Measurements from ENCODE around the gene CRY2. TPM values are rescaled to one million over a fixed set of nuclear protein-coding genes. Genes with fewer than 3 reads are reported as not detected.
A peak's percentile ranks its signal among the peaks of the same experiment; 100 is the strongest.
"Not testable (repeated sequence)": the region's sequence is repeated elsewhere in the genome, so short reads cannot be mapped to it uniquely, and the experiment has no call there.

Gene CRY2
- total RNA-seq, 1 donor from 2014 or later: 68.3 TPM

GRCh38 chr11:45887587-45887986 lies 40.3 kb downstream of the CRY2 start:
- intact Hi-C loops (cut with DNase I): no loop called here
- ATAC-seq (ENCODE audit: poor library complexity) (no peak), DNase-seq (peak; percentile 28)

GRCh38 chr11:45889555-45889954 lies 42.3 kb downstream of the CRY2 start:
- intact Hi-C loops (cut with DNase I): no loop called here
- ATAC-seq (ENCODE audit: poor library complexity) (no peak), DNase-seq (no peak)

- no peak for DNase-seq
- no peak for ATAC-seq (ENCODE audit: poor library complexity)
- intact Hi-C loops (cut with DNase I): no loop called here
Observed at GRCh38 chr11:45889966-45890365, 42.7 kb downstream of the CRY2 start.

- ATAC-seq (ENCODE audit: poor library complexity) (no peak), DNase-seq (peak; percentile 13)
- intact Hi-C loops (cut with DNase I): no loop called here
Observed at GRCh38 chr11:45890886-45891550, 43.7 kb downstream of the CRY2 start.

- ATAC-seq (ENCODE audit: poor library complexity) (peak; percentile 61), DNase-seq (no peak)
- intact Hi-C loops (cut with DNase I): no loop called here
Observed at GRCh38 chr11:45892856-45893255, 45.6 kb downstream of the CRY2 start.

- intact Hi-C loops (cut with DNase I): no loop called here
Observed at GRCh38 chr11:45894555-45895247, 47.4 kb downstream of the CRY2 start.

GRCh38 chr11:45895553-45896259 lies 48.4 kb downstream of the CRY2 start:
- intact Hi-C loops (cut with DNase I): no loop called here

More at GRCh38 chr11:45894555-45895247, 47.4 kb downstream of the CRY2 start:
- DNase-seq: no peak
- no peak for ATAC-seq (ENCODE audit: poor library complexity)

GRCh38 chr11:45896422-45896984 lies 49.2 kb downstream of the CRY2 start:
- DNase-seq (no peak), ATAC-seq (ENCODE audit: poor library complexity) (no peak)
- intact Hi-C loops (cut with DNase I): no loop called here

More at GRCh38 chr11:45895553-45896259, 48.4 kb downstream of the CRY2 start:
- ATAC-seq (ENCODE audit: poor library complexity) (no peak), DNase-seq (no peak)

GRCh38 chr11:45897556-45897955 lies 50.3 kb downstream of the CRY2 start:
- intact Hi-C loops (cut with DNase I): no loop called here
- DNase-seq: no peak
- ATAC-seq (ENCODE audit: poor library complexity): no peak

GRCh38 chr11:45899086-45899447 lies 51.8 kb downstream of the CRY2 start:
- intact Hi-C loops (cut with DNase I): no loop called here

GRCh38 chr11:45899448-45900174 lies 52.3 kb downstream of the CRY2 start:
- DNase-seq (peak; percentile 90), ATAC-seq (ENCODE audit: poor library complexity) (peak; percentile 84)
- intact Hi-C loops (cut with DNase I): no loop called here

More at GRCh38 chr11:45899086-45899447, 51.8 kb downstream of the CRY2 start:
- DNase-seq (no peak), ATAC-seq (ENCODE audit: poor library complexity) (no peak)

- DNase-seq; intact Hi-C loops (cut with DNase I): not testable (repeated sequence)
- ATAC-seq (ENCODE audit: poor library complexity): peak; percentile 34
Observed at GRCh38 chr11:45900175-45900800, 53.0 kb downstream of the CRY2 start.

- intact Hi-C loops (cut with DNase I): no loop called here
- peak; percentile 40 for ATAC-seq (ENCODE audit: poor library complexity)
- DNase-seq: peak; percentile 66
Observed at GRCh38 chr11:45900916-45901617, 53.8 kb downstream of the CRY2 start.

- intact Hi-C loops (cut with DNase I): no loop called here
- DNase-seq (no peak), ATAC-seq (ENCODE audit: poor library complexity) (no peak)
Observed at GRCh38 chr11:45901626-45902025, 54.4 kb downstream of the CRY2 start.

GRCh38 chr11:45902452-45903380 lies 55.4 kb downstream of the CRY2 start:
- DNase-seq (no peak), ATAC-seq (ENCODE audit: poor library complexity) (no peak)
- intact Hi-C loops (cut with DNase I): no loop called here

- intact Hi-C loops (cut with DNase I): no loop called here
- DNase-seq: no peak
- ATAC-seq (ENCODE audit: poor library complexity): no peak
Observed at GRCh38 chr11:45904309-45904915, 57.1 kb downstream of the CRY2 start.
